GM18868 (cell line): ENCODE data around the gene PHF2.

Experiments used
- ATAC-seq: cut with Tn5 transposase; IDR thresholded peaks from one replicate; pipeline ENCODE4 v1.9.1; 2021; ENCODE audit warnings: mild to moderate bottlenecking, moderate library complexity; ENCODE audit not compliant: unreplicated experiment

PHF2 gene

DNA sequence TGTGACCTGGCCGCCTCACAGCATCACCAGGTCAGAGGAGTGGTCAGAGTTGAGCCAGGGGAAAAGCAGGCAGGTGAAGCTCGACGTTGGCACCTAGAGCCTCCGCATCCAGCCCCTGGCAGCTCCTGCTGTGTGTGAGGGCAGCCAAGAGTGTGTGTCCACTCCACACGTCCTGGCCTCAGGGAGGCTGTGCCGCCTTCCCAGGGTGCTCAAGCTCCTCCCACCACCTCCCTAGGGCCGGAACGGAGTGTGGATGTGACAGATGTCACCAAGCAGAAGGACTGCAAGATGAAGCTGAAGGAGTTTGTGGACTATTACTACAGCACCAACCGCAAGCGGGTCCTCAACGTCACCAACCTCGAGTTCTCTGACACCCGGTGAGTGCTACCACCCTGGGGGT, 72.5 kb downstream of the PHF2 start:
- no peak for ATAC-seq

DNA sequence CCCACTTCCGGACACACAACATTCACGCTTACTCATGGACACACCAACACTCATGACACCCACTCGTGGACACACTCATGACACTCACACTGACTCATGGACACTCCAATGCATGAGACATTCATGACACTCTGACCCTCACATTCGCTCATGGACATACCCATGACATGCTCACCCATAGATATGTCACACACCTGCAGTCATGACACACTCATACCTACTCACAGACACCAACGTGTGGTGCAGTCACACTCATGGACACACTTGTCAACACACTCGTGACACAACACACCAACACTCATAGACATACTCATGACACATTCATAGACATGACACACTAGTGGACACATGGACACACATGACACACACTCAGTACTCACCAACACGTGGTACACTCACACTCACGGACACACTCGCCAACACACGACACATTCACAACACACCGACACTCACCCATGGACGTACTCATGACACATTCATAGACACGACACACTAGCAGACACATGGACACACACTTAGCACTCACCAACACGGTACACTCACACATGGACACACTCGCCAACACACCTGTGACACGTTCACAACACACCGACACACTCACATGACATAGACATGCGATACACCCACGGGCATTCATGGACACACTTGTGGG, 73.4 kb downstream of the PHF2 start:
- no peak for ATAC-seq

DNA sequence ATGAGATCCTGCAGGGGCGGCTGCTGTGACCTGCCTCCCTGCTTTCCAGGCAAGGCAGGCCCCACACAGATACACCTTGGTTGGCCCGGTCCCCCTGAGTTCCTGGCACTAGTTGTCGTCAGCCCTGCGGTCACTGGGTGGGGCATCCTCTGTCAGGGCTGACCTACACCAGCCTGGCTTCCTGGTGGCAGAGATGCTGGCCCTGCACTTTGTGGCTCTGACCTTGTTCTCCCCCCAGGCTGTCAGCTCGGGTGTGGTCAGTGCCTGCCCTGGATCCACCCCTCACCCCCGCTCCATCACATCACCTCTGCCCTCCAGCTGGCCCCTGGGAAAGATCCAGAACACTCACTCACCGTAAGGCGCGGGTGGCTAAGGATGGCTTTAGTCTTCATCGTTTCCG, 74.1 kb downstream of the PHF2 start:
- ATAC-seq = no peak

DNA sequence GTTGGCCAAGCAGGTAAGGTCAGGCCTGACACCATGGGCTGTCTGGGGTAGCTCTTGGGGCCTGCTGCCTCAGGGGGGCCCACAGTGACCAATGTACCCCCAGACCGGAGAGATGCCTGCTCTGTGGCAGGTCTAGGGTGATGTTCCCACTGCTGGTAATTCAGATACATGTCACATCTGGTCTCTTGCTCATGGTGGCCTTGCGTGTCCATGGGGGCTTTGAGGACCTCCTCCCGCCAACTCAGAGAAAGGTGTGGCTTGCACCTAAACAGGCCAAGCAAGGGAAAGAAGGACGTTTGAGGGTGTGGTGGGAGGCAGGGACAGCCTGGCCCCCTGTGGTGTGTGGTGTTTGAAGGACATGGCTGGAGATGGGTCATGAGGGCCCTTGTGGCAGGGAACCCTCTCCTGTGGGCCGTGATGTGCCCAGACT, 75.2 kb downstream of the PHF2 start:
- ATAC-seq = no peak

DNA sequence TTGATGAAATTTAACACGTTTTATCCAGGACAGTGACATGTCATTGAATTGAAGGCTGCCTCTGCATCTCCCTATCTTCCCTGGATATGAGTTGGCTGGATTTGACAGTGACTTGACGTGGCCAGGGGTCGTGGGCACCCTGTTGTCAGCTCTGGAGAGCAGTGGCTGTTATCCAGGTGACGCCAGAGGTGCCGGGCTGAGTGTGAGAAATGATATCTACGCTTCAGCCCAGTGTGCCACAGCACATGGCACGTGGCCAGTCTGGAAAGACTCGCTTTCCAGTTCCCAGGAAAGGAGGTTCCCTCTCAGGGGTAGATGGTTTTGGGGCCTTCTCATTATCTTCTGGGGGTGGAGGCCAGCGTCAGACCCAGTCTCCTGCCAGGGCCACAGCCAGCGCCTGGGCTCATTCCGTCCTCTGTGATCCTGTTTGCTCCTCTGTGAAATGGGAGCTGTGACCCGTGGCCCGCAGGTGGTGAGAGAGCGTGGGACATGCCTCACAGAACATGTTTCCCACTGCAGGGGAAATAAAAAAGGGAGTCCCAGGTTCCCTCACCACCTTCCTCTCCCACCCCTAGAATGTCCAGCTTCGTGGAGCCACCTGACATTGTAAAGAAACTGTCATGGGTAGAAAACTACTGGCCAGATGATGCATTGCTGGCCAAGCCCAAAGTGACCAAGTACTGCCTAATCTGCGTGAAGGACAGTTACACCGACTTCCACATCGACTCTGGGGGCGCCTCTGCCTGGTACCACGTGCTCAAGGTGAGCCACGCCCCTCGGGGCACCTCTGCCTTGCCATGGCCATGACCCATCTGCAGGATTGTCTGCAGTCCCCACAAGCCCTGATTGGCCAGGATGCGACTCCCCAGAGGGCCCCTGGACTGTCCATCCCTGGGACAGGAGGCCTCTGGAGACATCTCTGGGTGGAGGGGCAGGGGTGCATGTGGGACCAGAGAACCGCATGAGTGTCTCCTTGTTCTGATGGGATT, 76.5 kb downstream of the PHF2 start:
- ATAC-seq = no peak

DNA sequence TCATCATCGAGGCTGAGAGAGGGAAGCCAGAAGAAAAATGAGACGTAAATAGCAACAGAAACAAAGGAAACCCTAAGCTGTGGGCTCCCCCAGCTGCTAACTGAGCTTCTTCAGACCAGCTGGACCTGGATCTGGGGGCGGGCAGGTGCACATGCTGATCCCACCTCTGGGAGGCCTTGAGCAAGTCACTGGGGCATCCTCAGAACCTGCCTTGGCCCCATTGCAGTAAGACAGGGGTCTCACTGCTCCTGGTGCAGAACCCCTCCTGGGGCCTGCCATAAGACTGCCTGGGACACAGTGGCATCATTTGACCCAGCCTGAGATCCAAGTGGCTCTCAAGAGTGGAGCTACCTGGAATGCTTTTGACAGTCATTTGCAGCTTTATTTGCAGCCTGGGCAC, 77.4 kb downstream of the PHF2 start:
- no peak for ATAC-seq

DNA sequence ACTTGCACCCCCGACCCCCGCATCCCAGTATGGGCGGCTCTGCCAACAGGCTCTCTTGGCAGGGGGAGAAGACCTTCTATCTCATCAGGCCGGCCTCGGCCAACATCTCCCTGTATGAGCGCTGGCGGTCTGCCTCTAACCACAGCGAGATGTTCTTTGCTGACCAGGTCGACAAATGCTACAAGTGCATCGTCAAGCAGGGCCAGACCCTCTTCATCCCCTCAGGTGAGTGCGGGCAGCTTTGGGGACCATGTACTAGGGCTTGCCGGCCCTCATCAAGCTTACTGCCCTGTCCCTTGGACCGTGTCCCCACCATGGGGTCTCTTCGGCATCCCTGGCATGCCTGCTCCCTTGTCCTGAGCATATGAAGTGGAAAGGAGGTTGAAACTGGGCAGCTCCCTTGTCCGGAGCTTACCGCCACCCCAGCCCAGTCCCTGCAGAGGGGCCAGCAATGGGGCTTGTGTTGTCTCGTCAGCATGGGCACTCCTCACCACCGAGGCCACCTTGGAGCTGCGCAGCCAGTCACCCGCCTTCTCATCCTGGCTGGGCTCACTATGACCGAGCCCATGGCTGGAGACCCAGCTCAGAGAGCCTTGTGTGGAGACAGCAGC, 78.1 kb downstream of the PHF2 start:
- ATAC-seq = no peak

DNA sequence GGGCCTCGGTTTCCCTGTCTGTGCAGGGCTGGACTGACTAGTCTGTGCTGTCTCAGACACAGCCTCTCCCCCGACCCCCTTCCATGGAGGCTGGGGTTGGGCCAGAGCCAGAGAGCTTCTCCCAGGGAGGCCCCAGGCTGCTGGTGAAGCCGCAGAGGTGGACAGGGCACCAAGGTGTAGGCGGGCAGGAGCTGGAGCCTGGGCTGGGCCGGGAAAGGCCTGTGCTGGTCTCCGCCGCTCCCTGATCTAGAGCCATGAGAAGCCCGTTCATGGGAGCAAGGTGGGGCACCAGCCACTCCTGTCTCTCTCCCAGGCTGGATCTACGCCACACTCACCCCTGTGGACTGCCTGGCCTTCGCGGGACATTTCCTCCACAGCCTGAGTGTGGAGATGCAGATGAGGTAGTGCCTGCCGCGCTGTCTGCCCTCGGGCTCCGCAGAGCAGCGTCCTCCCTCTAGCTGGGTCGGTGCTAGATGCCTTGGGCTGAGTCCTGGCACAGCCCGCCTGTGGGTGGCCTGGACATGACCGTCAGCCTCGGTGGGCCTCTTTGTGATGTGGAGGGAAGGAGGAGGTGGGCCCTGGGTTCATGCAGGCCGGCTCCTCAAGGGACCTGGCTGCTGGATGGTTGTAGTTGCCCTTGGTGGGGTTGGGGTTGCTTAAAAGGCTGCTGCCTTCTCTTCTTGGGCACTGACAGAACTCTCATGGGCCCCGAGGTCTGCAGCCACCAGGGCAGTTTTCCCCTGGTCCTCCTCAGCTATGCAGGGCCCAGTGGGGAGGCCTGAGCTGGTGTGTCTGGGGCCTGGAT, 79.4 kb downstream of the PHF2 start:
- ATAC-seq = no peak

DNA sequence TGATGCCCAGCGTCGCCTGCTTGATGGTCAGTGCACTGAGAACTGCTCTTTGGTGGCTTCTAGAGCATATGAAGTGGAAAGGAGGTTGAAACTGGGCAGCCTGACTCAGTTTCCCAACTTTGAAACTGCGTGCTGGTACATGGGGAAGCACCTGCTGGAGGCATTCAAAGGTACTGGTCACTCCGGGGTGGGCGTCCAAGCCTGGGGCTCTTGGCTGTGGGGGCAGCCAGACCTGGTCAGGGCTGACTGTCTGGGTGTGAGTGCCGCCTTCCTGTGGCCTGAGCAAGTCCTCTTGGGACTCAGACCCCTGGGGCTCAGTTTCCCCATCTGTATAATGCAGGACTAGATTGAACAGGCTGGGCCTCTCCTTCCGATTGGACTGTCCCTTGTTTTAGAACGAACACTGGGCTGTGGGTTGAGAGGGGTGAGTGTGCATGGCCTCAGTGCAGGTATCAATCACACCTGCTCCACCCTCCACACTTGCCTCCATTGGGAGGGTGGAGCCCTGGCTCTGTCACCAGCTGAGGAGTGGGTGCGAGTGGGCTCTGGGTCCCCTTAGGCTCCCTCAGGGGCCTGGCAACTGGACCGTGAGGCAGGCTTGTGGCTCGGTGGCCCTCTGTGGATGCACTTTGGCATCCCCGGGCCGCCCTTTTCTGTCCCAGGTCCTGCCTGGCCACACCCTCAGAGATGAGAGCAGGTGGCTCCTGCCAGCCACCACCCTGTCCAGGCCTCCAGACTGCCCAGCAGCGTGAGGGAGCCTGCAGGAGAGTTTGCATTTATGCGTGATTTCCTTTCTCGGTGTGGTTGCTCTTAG, 80.2 kb downstream of the PHF2 start:
- ATAC-seq = no peak

DNA sequence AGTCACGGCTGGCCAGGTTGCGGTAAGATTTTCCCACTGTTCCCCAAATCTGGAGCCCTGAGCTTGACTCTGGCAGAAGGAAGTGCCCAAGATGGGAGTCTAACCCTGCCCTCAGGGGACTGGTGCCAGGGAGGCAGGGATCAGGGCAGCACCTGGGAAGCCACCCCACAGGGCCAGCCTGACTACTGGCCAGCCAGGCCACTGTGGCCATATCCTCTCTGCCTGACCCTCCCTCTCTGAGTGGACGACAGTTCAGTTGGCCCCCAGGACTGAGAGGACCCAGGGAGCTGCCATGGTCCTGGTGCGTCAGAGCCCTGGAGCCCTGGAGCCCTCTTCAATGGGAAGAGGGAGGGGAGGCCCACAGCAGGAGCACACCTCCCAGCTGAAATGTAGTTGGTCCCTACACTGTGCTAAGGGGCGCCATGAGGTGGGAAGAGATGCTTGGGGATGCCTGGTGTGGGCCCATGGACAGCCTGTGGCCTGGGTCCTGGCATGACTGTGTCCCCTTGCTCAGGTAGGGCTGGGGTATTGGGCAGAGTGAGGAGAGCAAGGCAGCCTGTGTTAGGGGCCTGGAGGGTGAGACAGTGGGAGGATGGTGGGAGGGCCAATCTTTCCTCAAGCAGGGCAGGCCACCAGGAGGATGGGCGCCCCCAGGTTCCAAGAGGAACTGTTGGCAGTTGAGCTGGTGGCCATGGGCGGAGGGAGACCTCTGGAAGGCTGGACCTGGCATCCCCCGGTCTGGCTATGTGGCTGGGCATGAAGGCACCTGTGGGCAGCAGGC, 81.1 kb downstream of the PHF2 start:
- no peak for ATAC-seq

DNA sequence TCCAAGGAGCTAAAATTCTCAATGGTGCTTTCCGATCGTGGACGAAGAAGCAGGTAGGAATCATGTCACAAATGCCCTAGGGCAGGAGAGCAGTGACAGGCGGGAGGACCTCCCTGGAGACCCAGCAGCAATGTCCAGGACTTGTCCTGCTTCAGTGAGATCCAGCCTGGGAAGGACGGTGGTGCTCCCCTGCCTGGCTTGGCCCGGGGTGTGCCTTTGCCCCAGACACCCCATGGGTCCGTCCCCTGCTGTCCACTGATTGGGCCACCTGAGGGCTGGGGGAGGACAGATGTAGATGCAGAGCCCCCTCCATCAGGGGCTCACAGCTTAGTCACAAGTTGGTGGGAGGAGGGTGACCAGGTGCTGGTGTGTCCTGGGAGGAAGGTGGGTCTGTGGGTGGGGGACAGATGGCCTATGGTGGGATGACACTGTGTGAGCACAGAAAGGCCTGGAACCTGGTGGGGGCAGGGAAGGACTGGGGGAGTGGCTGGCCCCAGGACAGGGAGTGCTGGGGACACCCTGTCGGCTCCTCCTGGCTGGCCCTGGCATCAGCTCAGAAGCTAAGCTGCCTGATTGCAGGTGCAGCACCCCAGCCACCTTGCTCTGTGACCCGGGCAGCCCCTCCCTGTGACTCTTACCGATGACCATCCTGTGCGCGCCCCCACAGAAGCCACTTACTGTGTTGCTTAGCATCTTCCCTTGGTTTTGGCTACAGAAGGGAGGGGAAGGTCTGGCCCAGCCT, 82.0 kb downstream of the PHF2 start:
- no peak for ATAC-seq

DNA sequence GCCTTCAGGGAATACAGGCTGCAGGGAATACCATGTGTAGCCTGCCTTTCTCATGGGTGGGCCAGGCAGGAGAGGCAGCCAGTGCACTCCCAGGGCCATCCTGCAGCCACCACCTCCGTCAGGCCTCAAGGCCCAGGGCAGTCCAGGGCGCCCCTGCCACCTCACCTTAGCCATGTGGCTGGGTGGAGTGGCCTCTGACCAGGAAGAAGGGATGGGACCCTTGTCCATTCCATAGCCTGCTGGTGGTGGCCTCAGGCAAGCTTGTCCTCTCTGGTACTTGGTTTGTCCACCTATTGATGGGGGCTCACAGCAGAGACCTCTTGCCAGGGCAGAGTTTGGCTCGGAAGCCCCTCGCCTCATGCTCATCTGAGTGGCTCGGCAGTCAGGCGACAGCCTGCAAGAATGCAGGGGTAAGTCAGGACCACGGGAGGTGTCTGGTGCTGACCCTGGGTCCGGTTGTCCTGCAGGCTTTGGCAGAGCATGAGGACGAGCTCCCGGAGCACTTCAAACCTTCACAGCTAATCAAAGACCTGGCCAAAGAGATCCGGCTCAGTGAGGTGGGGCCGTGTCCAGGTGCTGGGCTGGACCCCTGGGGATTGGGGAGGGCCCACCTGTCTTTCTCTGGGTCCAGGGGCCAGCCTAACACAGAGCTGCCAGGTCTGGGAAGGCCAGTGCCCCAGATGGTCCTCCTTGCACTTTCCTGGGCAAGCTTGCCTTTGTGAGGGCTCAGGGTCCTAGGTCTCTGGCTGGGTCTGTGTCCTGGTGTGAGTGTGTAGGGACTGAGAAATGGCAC, 82.9 kb downstream of the PHF2 start:
- no peak for ATAC-seq

DNA sequence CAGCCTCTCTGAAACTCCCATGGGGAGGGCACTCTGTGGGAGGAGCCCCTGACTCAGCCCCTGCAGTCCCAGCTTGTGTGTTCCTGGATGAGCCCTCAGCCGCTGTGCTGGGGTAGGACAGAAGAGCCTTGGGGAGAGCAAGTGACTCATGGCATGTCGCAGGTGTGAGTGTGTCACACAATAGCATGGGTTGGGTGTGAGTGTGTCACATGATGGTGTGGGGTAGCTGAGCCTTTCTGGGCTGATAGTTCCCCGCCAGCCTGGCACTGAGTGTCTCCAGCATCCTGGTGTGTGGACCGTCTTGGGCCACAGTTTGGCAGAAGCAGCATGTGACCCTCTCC, 83.4 kb downstream of the PHF2 start:
- no peak for ATAC-seq

DNA sequence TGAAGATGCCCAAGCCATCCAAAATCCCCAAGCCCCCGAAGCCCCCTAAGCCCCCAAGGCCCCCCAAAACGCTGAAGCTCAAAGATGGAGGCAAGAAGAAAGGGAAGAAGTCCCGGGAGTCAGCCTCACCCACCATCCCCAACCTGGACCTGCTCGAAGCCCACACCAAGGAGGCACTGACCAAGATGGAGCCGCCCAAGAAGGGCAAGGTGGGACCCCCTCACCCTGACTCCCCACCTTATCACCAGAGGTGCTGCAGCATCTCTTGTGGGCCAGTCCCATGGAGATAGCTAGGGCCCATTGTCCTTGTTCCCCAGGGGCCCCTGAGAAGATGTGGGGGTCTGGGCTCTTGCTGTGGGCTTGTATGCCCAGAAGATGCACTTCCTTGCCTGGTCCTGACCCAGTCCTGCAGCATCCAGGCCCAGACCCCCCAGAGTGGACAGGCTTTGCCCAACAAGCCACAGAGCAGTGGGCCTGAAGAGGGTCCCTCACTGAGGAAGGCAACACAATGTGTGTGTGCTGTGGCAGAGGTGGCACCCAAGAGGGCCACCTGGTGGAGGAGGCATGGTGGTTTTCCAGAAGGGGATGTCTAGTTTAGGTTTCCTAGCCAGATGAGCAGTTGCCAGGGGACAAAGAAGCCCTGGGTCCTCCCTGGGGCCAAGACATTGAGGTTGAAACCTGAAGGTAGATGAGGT, 84.1 kb downstream of the PHF2 start:
- no peak for ATAC-seq

DNA sequence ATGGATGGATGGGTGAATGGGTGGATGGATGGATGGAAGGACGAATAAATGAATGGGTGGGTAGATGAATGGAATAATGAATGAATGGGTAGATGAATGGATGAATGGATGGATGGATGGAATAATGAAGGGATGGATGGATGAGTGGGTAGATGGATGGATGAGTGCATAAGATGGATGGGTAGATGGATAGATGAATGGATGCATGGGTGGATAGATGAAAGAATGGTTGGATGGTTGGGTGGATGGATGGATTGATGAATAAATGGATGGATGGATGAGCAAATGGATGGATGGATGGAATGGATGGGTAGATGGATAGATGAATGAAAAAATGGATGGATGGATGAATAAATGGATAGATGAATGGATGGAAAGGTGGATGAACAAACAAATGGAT, 85.2 kb downstream of the PHF2 start:
- no peak for ATAC-seq

DNA sequence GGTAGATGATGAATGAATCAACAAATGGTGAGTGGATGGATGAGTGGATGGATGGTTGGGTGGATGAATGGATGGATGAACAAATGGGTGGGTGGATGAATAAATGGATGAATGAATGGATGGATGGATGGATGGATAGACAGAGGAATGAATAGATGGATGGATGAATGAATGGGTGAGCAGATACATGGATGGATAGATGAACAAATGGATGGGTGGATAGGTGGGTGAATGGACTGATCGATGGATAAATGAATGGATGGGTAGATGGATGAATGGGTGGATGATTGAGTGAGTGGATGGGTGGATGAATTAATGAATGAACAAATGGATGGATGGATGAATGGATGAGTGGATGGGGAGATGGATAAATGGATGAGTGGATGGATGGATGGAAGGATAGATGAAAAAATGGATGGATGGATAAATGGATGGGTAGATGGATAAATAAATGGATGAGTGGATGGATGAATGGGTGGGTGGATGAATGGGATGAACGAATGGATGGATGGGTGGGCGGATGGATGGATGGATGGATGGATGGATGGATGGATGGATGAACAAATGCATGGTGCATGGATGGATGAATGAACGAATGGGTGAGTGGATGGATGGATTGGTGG, 85.7 kb downstream of the PHF2 start:
- ATAC-seq = no peak

DNA sequence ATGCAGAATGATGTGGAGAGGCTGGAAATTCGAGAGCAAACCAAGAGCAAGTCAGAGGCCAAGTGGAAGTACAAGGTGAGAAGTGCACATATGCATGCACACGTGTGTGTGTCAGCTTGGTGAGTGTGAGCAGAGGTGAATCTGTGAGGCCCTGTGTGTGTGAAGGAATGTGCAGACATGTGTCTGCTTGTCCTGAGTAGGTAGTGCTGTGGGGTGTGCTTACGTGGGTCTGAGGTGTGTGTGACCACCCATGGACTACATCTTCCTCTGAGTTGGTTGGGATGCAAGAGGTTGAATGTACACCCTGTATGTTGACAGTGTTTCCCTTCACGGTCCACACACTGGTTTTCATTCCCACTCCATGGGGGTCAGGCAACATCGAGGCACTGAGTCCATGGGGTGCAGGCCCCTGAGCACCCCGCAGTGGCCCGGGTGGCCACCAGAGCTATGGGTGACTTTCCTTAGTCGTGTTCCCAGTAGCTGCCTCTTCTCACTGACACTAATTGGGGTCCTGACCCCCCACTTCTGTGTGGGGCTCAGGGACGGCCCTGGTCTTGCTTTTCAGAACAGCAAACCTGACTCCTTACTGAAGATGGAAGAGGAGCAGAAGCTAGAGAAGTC, 86.7 kb downstream of the PHF2 start:
- no peak for ATAC-seq
